B cell (primary cell): ENCODE data around the gene SCGB1D2. TPM values are rescaled to one million over a fixed set of nuclear protein-coding genes. Genes with fewer than 3 reads are reported as not detected.

ENCODE experiments used
- ATAC-seq: fragments of 200-7000 bp; cut with Tn5 transposase; one replicate; pipeline ENCODE4 v1.10.0; 2021; ENCODE audit warnings: low read depth, mild to moderate bottlenecking, moderate number of reproducible peaks, moderate library complexity
- CTCF ChIA-PET: fragments of 350-600 bp; sonication (Branson Sonifier 250); formaldehyde crosslinking; loops from one replicate; lab custom pipeline; 2021; ENCODE audit warnings: antibody characterized with exemption, inconsistent platforms; lab: Charles Lee
- POLR2A ChIA-PET: fragments of 350-600 bp; sonication (Branson Sonifier 250); formaldehyde crosslinking; loops from one replicate; lab custom pipeline; 2021; ENCODE audit warnings: antibody characterized with exemption; lab: Charles Lee
- DNase-seq: peaks from one replicate; pipeline ENCODE4 v3.0.0; 2013
- H2AFZ ChIP-seq: 2 replicates; pipeline ENCODE4 v1.6.1; 2012; ENCODE audit warnings: mild to moderate bottlenecking, low read depth, low read length; ENCODE audit not compliant: insufficient read depth, poor library complexity, severe bottlenecking
- H3K27ac ChIP-seq, 2 donors: 1 replicate in 1 of 2; 2 replicates in 1 of 2; pipeline ENCODE4 v1.5.1; 2012 to 2013; ENCODE audit warnings: low read length in 2 of 2, mild to moderate bottlenecking in 2 of 2, moderate library complexity in 1 of 2
- H3K27me3 ChIP-seq, 4 experiments: fragments of 200-600 bp in 1 of 4; sonication (generic) in 1 of 4; replicated peaks in 1 of 4; 1 replicate in 2 of 4; 2 replicates in 2 of 4; pipeline versions ENCODE4 v1.6.1 to v1.7.0; 2013 to 2016; ENCODE audit warnings: low read length in 3 of 4, mild to moderate bottlenecking in 2 of 4, mixed read lengths in 1 of 4, moderate library complexity in 1 of 4; ENCODE audit not compliant: insufficient read depth in 4 of 4, control insufficient read depth in 3 of 4; ENCODE audit errors: control extremely low read depth in 1 of 4
- H3K36me3 ChIP-seq, 2 experiments: replicated peaks in 1 of 2; 1 replicate in 1 of 2; 2 replicates in 1 of 2; pipeline versions ENCODE4 v1.6.1 to v1.7.1; 2013; ENCODE audit warnings: low read length in 1 of 2; ENCODE audit not compliant: insufficient read depth in 2 of 2, control insufficient read depth in 1 of 2; ENCODE audit errors: control extremely low read depth in 1 of 2, extremely low read depth in 1 of 2
- H3K4me1 ChIP-seq, 2 donors: fragments of 200-600 bp in 1 of 2; sonication (generic) in 1 of 2; 1 replicate in 1 of 2; 2 replicates in 1 of 2; pipeline versions ENCODE4 v1.5.1 to v1.6.1; 2013 to 2017; ENCODE audit warnings: low read length in 2 of 2; ENCODE audit not compliant: control insufficient read depth in 2 of 2, insufficient read depth in 2 of 2
- H3K4me2 ChIP-seq: replicated peaks from 2 replicates; pipeline ENCODE3; 2012; ENCODE audit warnings: mild to moderate bottlenecking, low read depth, low read length; ENCODE audit not compliant: poor library complexity, severe bottlenecking
- H3K4me3 ChIP-seq, 5 experiments: fragments of 200-600 bp in 1 of 5; sonication (generic) in 1 of 5; 1 replicate in 3 of 5; 2 replicates in 2 of 5; pipeline versions ENCODE4 v1.5.1 to v1.7.0; 2011 to 2016; ENCODE audit warnings: low read length in 4 of 5, mild to moderate bottlenecking in 4 of 5, low read depth in 2 of 5, control low read depth in 1 of 5, moderate library complexity in 1 of 5; ENCODE audit not compliant: insufficient read depth in 1 of 5; ENCODE audit errors: control extremely low read depth in 1 of 5, extremely low read depth in 1 of 5
- H3K79me2 ChIP-seq: fragments of 200-600 bp; sonication (generic); one replicate; pipeline ENCODE4 v1.6.0; 2016; ENCODE audit warnings: low read length; ENCODE audit not compliant: control insufficient read depth, insufficient read depth
- H3K9ac ChIP-seq: fragments of 200-600 bp; sonication (generic); 2 replicates; pipeline ENCODE4 v1.6.1; 2017; ENCODE audit warnings: mild to moderate bottlenecking, low read length, moderate library complexity
- H3K9me3 ChIP-seq, 3 donors: one replicate each; pipeline versions ENCODE4 v1.6.1 to v1.7.1; 2013; ENCODE audit warnings: low read length in 2 of 3; ENCODE audit not compliant: control insufficient read depth in 2 of 3, insufficient read depth in 1 of 3; ENCODE audit errors: control extremely low read depth in 1 of 3
- H4K20me1 ChIP-seq: 2 replicates; pipeline ENCODE4 v1.6.0; 2012; ENCODE audit warnings: mild to moderate bottlenecking, low read length; ENCODE audit not compliant: insufficient read depth, control insufficient read depth, poor library complexity, severe bottlenecking
- H3K27ac Mint-ChIP-seq: one replicate; pipeline ENCODE4 v1.8.0; 2021; ENCODE audit warnings: mixed read lengths
- H3K27me3 Mint-ChIP-seq: one replicate; pipeline ENCODE4 v1.8.0; 2021; ENCODE audit warnings: mixed read lengths
- H3K4me1 Mint-ChIP-seq: one replicate; pipeline ENCODE4 v1.8.0; 2021; ENCODE audit warnings: mixed read lengths
- H3K4me3 Mint-ChIP-seq: one replicate; pipeline ENCODE4 v1.8.0; 2021; ENCODE audit warnings: mixed read lengths
- H3K9me3 Mint-ChIP-seq: one replicate; pipeline ENCODE4 v1.8.0; 2022; ENCODE audit warnings: mixed read lengths; ENCODE audit not compliant: insufficient read depth
- EZH2 ChIP-seq: IDR thresholded peaks from 2 replicates; pipeline ENCODE4 v1.6.1; 2012; ENCODE audit warnings: borderline replicate concordance, low read depth, mild to moderate bottlenecking, moderate library complexity, low read length; ENCODE audit not compliant: insufficient read depth, poor library complexity, severe bottlenecking
- WGBS: methylation state at CpG from one replicate; pipeline ENCODE4 v1.1.5; 2013; ENCODE audit warnings: missing lambda C conversion rate; ENCODE audit not compliant: insufficient coverage; 5-methylcytosine and 5-hydroxymethylcytosine counted together
- intact Hi-C: fragments of 100-400 bp; cut with micrococcal nuclease; formaldehyde crosslinking; loops from one replicate; pipeline ENCODE4 v1.10.0; 2022
- polyA plus RNA-seq: library from polyadenylated mRNA; depleted of rRNA; stranded (reverse); fragments of >200 nt; gene quantifications from 2 replicates; pipeline ENCODE4 v1.2.3, GENCODE V29; 2012
- total RNA-seq, 2 donors: library from RNA; stranded (reverse); fragments of 120-200 nt in 1 of 2; gene quantifications; 1 replicate in 1 of 2; 2 replicates in 1 of 2; pipeline versions ENCODE4 v1.2.3 to v1.2.4, GENCODE V29; 2013 to 2022
- TF ChIP-seq, protein P1 (sequence below): fragments of 200-600 bp; IDR thresholded peaks from one replicate; pipeline ENCODE4 v1.8.0; 2022; ENCODE audit warnings: antibody characterized with exemption, mild to moderate bottlenecking

The SCGB1D2 gene
- total and polyA plus RNA-seq, 2 donors (not counting 1 experiment from before 2014, with no cell fraction given): not detected

DNA sequence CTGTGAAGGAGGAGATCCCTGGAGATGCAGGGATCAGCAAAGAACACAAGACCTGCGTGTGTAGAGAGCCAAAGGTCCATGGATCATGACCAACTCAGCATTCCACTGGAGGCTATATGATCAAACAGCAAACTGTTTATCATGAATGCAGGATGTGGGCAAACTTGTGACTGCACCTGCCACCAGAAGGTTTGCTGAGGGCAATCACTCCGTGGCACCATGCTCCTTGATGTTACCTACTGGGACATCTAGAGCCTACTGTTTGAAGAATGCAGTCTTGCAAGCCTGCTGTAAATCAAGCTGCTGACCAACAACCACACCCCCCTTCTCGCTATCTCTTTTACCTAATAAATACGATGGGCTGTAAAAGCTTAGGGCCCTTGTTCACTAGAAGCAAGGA, 9.7 kb downstream of the SCGB1D2 start:
- Mint-ChIP-seq H3K4me3 (no peak overlapping the region), H3K27me3 (peaks cover 35% of the 10 kb centered on the region), H3K27ac (no peak overlapping the region), H3K9me3 (peaks cover 31% of the 10 kb centered on the region), H3K4me1 (no peaks in the 10 kb centered on the region)
- Histone ChIP-seq H4K20me1 (no peaks in the 10 kb centered on the region), H3K9me3 (peaks cover 4 to 37% (median 14%) of the 10 kb centered on the region in 3 donors), H3K79me2 (no peaks in the 10 kb centered on the region), H2AFZ (no peak overlapping the region), H3K36me3 (no peaks in the 10 kb centered on the region), H3K27me3 (peaks cover 0 to 5% (median 0%) of the 10 kb centered on the region in 4 experiments), H3K27ac (no peak overlapping the region), H3K4me3 (no peak overlapping the region), H3K9ac (no peak overlapping the region), H3K4me1 (no peaks in the 10 kb centered on the region), H3K4me2 (no peak overlapping the region)
- no peak for ATAC-seq
- DNase-seq: no peak
- ChIA-PET POLR2A (no interaction called here), CTCF (no interaction called here)
- 69% methylated on average over 3 of the region's 4 CpGs for WGBS
- intact Hi-C loops: no loop called here
- no peak for TF ChIP-seq EZH2
- TF ChIP-seq, protein P1, sequence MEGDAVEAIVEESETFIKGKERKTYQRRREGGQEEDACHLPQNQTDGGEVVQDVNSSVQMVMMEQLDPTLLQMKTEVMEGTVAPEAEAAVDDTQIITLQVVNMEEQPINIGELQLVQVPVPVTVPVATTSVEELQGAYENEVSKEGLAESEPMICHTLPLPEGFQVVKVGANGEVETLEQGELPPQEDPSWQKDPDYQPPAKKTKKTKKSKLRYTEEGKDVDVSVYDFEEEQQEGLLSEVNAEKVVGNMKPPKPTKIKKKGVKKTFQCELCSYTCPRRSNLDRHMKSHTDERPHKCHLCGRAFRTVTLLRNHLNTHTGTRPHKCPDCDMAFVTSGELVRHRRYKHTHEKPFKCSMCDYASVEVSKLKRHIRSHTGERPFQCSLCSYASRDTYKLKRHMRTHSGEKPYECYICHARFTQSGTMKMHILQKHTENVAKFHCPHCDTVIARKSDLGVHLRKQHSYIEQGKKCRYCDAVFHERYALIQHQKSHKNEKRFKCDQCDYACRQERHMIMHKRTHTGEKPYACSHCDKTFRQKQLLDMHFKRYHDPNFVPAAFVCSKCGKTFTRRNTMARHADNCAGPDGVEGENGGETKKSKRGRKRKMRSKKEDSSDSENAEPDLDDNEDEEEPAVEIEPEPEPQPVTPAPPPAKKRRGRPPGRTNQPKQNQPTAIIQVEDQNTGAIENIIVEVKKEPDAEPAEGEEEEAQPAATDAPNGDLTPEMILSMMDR: no peak

DNA sequence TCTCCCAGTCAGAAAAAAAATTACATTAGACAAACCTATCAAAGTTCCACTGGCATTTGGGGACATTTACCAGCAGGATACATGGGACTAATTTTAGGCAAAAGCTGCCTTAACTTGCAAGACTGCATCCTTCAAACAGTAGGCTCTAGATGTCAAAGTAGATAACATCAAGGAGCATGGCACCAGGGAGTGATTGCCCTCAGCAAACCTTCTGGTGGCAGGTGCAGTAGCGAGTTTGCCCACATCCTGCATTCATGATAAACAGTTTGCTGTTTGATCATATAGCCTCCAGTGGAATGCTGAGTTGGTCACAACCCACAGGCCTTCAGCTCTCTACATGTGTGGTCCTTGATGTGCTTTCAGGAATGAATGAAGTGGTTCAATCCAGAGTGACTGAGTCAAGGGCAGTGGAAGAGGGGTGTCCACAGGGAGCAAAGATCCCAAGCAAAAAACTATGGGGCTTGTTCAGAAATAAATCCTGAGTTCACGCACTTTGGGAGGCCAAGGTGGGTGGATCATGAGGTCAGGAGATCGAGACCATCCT, 12.0 kb downstream of the SCGB1D2 start:
- Histone ChIP-seq H3K27me3 (peaks cover 0 to 5% (median 2%) of the 10 kb centered on the region in 4 experiments), H3K36me3 (no peaks in the 10 kb centered on the region), H2AFZ (no peak overlapping the region), H3K4me1 (no peaks in the 10 kb centered on the region), H3K4me2 (no peak overlapping the region), H3K4me3 (no peak overlapping the region), H3K9ac (no peak overlapping the region), H3K9me3 (peaks cover 4 to 37% (median 14%) of the 10 kb centered on the region in 3 donors), H4K20me1 (no peaks in the 10 kb centered on the region), H3K79me2 (no peaks in the 10 kb centered on the region), H3K27ac (no peak overlapping the region)
- H3K27me3 Mint-ChIP-seq: peaks cover 33% of the 10 kb centered on the region
- TF ChIP-seq EZH2: no peak
- TF ChIP-seq, protein P1: no peak
- ATAC-seq (no peak), DNase-seq (no peak)
- H3K4me1 Mint-ChIP-seq: no peaks in the 10 kb centered on the region
- no peak overlapping the region for H3K4me3 Mint-ChIP-seq
- H3K27ac Mint-ChIP-seq: no peak overlapping the region
- no CpG with 5 or more reads among the region's 3 CpGs for WGBS
- H3K9me3 Mint-ChIP-seq: peaks cover 31% of the 10 kb centered on the region
- intact Hi-C loops: no loop called here
- CTCF ChIA-PET: no interaction called here
- POLR2A ChIA-PET: no interaction called here
